NCI-H510A (cell line): ENCODE measurements around the gene CLEC4F.

ENCODE experiments used
- DNase-seq: peaks from one replicate; lab custom pipeline; 2025; lab: John Stamatoyannopoulos, UW

CLEC4F gene

DNA sequence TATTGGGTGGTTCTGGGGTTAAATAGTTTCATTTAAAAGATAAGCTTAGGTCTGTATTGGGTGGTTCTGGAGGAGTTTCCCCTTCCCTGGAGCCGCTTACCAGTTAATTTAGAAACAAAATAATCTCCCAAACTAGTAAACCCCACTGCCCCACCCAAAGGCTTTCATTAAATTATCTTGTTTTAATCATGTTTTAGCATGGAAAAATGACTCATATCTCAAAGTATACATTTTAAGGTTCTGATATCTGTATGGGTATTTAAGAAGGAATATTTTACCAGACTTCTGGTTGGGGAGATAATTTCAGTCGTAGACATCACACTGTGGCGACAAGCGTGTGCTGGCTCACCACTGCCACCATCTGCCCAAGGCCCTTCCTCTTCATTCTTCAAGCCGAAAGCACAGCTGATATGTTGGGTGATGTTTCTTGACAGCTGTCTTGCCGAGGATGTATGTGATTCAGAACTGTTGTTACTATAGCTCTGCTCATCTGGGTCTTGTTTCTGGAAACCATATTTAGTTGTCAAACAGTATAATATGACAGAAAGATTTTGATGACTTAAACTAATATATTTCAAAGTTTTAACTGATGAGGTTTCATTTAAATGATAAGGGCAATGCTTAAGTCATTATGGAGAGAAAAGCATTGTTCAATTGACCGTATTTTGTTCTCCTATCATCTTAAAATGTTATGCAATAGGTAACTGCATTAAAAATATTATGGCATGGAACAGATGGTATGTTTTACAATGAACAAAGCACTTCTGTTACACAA is 35.1 kb downstream of the CLEC4F start:
- no peak for DNase-seq

GRCh38 chr2:70784320-70784719 is 36.1 kb downstream of the CLEC4F start:
- no peak for DNase-seq

DNA sequence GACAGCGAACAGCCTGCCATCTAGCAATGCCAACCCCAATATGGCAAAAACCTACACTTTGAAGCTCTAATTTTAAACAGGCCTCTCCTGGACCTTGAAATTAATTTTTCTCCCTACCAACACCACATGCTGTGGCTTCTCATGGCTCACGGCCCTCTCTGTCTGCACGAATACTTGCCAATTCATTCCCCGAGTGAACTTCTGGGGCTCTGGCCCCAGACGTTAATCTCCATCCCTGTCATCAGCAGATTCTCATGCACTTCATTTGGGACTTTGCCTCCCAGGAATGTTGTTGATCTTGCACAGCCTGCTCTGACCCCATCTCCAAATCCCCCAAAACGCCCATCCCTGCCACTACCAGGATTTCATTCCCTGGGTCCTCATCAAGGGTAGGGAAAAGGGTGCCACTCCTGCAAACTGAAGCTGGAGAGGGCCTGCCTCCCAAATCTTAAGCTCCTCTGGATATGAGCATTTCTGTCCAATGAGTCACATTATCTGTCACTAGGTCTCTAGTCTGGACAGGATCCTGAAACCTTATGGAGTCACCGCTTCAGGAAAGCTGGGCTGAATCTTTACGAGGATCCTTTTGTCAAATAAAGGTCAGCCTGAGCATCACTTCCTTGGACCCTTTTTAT is 40.4 kb downstream of the CLEC4F start:
- no peak for DNase-seq

DNA sequence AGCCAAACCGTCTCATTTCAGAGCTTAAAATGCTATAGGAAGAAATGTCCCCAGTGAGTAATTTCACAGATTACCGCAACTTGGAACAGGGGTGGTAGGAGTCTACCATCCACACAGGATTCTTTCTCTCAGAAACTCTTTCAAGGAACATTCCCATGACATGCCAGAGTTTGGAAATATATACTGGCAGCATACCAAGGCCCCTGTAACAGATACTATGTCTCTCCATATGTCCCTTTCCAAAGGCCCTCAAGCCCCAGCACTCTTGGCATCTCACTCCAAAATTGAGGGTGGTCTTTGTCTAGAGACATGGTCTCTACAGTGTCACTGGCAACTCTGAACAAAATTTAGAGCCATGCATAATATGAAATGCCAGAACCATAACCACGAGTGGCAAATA is 40.9 kb downstream of the CLEC4F start:
- no peak for DNase-seq

DNA sequence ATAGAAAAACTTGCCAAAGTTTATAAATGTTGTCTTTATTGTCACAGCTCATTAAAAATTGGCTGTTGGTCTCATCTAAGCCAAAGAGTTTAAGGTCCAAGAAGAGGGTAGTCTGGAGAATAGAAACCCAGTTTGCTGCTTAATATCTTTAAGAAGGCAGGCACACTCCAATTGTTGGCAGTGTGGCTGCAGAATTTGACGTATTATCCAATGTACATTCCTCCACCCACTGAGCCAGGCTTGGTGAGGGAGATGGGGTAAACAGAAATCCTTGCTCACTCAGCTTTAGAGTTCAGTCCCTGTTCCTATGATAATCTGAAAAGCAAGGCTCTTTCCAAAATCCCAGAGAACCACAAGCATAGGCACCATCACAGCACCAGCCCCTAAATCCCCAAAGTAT is 41.7 kb downstream of the CLEC4F start:
- DNase-seq: no peak

DNA sequence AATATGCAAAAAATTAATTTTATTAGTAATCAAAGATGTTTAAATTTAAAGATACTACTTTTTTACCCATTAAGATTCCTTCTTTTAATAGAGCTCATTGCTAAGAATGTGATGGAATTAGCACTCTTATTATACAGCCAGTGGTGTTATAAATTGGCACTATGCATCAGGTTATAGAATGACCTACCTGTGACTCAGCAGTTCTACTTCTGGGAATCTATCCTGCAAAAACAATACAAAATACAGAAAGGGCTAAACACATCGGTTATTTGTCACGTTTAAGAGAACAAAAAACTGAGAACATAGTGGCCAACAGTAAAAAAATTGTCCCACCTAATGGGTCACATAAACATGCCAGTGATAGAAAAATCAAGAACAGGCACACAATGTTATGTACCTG is 42.9 kb downstream of the CLEC4F start:
- DNase-seq: no peak

- no peak for DNase-seq
Observed at GRCh38 chr2:70776266-70776665, 44.1 kb downstream of the CLEC4F start.

DNA sequence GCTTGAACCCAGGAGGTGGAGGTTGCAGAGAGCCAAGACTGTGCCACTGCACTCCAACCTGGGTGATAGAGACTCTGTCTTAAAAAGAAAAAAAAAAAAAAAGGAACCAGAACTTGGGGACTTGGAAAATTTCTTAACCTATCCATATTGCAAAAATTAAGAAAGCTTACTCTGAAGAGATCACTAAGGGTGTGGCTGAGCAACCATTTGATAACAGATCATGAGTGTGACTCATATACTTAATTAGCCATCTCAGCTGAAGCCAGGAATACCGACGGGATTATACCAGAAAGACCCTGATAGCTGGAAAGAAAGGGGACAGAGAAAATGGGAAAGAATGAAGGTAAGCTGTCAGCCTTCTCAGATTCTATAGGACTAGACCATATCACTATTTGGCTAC is 45.3 kb downstream of the CLEC4F start:
- DNase-seq: no peak

DNA sequence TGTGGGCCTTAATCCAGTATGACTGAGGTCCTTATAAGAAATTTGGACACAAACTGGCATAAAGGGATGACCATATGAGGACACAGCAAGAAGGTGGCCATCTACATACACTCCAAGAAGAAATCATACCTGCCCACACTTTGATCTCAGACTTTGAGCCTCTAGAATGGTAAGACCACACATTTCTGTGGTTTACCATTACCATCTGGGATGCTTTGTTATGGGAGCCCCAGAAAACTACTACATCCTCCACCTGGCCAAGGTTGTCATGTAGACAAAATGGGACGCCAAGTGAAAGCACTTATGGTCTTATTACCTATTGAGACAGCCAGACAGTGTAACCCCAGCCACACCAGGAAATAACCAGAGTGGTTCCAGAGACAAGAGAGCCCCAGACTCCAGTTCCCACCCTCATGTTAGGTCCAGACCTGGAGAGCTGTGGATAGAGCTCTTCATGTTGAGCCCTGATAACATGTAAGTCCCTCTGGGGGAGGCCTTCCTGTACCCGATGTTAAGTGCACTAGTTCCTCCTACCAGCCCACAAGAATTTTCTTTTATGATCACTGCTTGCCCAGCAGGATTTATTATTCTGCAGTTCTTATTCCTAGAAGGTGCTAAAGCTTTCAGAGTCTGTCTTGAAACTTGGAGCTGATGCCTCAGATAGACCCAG is 47.8 kb downstream of the CLEC4F start:
- no peak for DNase-seq

DNA sequence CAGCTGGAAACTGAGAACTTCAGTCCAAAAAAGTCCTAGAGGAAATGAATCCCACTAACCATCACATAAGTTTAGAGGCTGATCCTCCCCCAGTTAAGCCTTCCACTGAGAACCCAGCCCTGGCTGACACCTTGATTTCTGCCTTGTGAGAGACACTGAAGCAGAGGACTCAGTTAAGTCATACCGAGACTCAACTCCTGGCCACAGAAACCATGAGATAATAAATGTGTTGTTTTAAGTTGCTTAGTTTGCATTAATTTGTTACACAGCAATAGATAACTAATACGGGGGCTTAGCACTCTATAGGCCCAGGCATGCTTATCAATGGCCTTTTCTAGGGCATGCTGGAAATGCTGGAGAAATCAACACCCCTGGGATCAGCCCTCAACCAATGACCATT is 49.0 kb downstream of the CLEC4F start:
- DNase-seq: no peak

- DNase-seq: no peak
Observed at GRCh38 chr2:70769450-70769849, 50.9 kb downstream of the CLEC4F start.

- no peak for DNase-seq
Observed at GRCh38 chr2:70768590-70769085, 51.8 kb downstream of the CLEC4F start.

- DNase-seq: peak; percentile 74
Observed at GRCh38 chr2:70767699-70768589, 52.5 kb downstream of the CLEC4F start, which contains the start of gene ADD2. ADD2 (minus strand) TSS chr2:70768200; CDS start chr2:70706408, 61,792 bp downstream.

- peak; percentile 27 for DNase-seq
Observed at GRCh38 chr2:70767079-70767698, 53.2 kb downstream of the CLEC4F start.

DNA sequence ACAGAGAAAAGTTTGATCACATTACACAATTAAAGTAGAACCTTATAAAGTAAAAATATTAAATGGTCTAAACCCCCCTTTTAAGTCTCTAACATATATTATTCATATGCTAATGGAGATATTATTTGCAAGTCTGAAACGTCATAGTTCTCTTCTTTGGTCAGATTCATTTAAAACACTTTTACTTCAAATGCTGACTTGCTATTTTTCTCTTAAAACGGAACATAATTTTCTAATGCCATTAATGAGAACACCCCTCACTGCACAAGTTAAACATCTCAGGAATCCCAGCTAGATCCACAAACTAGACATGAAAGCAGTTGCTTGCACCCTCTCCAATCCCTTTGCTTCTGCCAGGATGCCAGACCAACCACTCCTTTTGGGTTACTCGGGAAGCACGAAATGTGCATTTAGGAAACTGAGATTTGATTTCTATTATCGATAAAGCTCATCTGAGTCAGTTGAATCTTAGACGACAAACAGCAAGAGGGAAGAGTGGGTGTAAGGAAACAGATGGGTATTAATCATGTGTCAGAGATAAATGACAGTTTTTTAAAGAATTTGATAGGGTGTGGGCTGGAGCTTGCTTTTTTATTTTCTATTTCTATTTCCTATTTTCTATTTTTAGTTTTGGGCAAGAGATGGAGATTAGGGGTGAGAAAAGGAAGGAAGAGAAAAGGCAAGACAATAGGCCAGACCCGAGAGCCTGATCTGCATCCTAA is 53.9 kb downstream of the CLEC4F start:
- no peak for DNase-seq

DNA sequence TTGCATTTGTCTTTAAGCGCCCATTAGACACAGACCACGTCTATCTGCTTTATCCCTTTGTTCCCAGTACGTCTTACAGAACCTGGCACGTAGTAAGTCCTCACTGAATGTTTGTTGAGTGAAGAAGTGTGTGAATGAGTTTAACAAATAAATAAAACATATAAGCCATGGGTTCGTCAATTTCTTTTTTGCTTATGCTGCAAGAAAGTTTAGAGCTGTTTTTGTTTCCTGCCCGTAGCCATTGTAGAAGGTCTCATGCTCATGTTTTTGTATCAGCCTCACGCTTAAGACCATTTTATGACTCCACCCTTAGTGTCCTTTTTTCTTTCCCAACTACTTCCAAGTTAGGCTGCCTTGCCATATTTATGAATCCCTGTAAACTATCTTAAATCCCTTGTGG is 54.9 kb downstream of the CLEC4F start:
- no peak for DNase-seq

DNA sequence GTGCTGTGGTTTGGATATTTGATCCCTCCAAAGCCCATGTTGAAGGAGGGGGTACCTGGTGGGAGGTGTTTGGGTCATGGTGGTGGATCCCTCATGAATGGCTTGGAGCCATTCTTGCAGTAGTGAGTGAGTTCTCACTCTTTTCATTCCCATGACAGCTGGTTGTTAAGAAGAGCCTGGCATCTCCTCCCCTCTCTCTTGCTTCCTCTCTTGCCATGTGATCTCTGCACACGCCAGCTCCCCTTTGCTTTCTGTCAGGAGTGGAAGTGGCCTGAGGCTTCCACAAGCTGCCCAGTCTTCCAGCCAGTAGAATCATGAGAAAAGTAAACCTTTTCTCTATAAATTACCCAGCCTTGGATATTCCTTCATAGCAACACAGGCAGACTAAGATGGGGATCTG is 61.0 kb downstream of the CLEC4F start:
- no peak for DNase-seq
